NCI-H1930 (cell line): ENCODE measurements around the gene NPEPL1.

Experiments
- DNase-seq, 2 experiments: peaks; one replicate each; lab custom pipeline; 2025; lab: John Stamatoyannopoulos, UW

The NPEPL1 gene

DNA sequence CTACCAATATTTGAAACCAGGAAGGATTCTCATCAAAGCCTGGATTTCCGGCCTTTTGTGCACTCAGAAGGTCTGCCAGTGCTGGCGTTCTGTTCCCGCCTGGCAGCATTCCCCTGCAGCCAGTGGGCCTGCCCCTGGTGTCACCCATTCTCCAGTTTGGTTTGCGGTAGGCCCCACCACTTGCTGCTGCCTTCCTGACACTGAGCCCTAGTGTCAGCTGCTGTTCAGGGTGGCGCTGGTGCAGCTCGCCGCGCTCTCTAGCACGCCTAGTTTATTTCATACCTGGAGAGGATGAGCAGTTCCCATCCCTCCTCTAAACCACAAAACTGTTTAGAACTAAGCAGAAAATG lies 9.5 kb downstream of the NPEPL1 start:
- no peak for DNase-seq

DNA sequence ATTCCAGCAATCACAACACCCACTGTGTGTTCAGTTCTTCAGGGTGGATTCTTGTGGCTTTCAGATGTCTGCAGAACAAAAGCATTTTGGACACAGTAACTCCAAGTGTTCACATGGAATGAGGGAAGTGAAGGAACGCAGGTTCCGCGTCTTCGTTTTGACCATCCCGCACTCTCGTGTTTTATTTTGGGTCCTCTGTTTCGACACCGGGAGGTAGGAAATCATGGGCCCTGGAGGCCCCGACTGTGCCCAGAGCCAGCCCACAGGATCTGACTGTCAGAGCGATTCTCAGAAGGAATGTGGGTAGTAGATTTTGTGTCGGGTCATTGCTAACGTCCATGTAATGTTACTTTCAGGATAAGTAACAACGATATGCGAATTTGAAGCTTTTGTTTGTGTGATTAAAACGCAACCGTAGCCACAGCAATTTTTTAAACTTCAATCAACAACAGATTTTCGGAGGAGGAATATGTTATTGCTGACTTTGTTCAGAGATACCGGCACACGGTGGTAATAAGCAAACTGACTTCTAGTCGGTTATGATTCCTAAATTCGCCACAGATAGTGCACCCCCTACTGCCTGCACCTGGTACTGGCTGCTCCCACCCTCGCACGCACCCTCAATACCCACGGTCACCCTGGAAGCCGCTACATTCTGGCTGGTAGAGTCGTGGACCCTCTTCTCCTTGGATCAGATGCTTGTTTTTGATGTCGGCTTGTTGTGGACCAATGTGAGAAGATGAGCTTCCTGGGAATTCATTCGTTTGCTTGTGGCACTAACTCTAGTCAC lies 10.5 kb downstream of the NPEPL1 start:
- DNase-seq: no peak

DNA sequence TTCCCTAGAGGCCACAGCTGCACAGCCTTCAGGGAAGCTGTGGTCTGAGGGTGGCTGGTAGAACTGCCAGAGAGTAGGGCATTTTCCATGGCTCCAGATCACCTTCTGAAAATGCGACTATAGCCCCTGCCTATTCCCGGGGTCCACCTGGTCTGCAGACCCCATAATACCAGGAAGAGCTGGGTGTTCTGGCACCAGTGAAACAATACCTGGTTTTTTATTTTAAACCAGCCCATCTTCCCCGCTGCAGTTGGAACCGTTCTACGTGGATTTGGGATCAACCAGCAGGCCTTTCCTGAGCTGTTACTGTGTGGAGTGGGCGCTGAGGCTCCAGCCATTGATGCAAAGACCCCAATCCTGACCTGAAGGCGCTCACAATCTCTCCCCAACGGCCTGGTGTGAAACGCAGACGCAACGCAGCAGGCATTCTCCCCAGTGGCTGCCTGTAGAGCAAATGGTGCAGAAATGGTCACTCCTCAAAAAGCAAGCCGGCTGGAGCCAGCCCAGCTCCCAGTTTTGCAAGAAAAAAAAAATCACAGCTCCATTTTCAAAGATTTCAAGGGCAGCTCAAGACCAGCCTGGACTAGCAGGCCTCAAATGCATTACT lies 11.3 kb downstream of the NPEPL1 start:
- DNase-seq: no peak

- DNase-seq: no peak
Measured at GRCh38 chr20:58705208-58705926, 12.8 kb downstream of the NPEPL1 start.

DNA sequence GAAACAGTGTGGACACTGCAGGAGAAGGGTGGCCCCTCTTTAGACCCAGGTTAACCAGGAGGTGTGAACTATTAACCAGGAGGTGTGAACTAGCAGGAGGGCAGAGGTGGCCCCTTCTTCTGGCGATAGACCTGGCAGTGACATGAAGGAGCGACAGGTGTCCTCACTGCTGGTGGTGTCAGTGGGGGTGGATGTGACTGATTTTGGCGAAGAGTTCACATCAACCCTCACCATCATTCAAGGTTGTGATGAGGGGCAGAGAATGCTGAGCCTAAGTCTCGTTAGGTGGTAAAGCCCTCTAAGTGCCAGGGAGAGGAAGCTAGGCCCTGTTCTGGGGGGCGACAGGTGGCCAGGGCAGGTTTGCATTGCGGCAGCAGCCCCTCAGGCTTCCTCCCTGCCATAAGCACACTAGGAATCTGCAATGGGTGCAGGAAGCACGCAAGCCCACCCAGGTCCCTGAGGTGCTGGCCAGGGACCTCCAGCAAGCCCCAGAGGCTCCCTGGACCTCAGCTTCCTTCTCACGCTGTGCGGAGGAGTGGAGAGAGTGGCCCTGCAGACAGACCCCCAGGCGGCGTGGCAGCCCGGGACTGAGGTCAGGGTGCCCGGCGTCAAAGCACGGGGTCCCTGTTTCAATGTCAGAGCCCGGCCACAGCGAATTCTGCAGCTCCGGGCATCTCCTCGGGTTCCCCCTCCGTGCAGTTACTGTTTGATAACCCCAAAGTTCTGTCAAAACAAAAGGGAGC lies 13.7 kb downstream of the NPEPL1 start:
- DNase-seq: no peak

DNA sequence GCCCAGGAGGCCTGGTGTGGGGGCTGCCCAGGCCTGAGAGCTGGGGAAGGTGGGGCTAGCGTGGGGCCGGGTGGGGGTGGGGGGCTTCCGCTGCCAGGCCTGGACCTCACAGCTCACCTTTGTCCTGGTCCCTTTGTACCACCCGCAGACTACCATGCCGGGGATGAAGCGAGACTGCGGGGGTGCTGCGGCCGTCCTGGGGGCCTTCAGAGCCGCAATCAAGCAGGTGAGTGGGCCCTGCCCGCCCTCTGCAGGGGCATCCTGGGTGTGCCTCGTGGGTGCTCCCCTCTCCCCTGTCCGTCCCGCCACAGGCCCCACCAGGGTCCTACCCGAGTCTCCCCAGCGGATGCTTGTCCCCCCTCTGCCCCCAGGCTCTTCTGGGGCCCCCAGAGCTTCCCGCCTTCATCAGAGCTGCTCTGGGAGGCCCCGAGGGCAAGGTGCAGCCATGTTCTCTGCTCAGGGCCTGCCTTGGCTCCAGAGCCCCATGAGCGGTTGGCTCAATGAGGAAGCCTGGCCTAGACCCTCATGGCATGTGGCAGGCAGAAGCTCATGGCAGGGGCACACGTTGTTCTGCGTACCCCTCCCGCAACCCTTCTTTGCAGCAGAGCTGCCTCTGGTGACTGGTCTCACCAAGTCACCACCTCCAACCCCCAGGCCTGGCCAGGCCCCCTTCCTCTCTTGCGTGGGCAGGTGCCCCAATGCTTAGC lies 14.5 kb downstream of the NPEPL1 start:
- DNase-seq: no peak

GRCh38 chr20:58707770-58708169 lies 15.2 kb downstream of the NPEPL1 start:
- no peak for DNase-seq

DNA sequence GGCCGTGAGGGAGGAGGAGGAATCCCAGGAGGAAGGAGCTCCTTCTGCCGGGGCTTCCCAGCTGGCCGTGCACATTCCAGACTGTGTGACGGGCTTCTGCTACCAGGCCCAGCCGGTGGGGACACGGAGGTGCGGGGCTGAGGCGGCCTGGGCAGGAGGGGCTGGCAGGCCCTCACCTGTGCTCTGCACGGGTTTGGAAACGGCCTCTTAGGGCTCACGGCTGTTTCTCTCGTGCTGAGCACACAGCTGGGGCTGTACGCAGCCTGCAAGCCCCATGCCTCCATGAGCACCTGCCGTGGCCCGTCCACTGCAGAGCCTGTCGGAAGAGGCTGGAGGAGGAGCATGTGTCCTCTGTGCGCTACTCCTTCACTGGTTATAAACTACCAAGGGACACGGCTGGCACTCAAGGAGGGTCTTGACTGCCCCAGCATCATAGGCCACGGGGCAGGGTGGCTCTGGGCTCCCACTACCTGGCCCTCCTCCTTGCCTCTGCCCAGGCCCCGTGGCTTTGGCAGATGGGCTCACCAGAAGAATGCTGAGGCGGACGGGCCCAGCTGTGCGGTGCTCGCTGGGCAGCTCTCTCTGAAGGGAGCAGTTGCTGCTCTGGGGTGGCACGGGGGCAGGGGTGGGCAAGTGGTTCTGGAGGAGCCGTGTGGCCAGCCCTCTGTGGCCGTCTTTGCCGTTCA lies 15.8 kb downstream of the NPEPL1 start:
- no peak for DNase-seq

DNA sequence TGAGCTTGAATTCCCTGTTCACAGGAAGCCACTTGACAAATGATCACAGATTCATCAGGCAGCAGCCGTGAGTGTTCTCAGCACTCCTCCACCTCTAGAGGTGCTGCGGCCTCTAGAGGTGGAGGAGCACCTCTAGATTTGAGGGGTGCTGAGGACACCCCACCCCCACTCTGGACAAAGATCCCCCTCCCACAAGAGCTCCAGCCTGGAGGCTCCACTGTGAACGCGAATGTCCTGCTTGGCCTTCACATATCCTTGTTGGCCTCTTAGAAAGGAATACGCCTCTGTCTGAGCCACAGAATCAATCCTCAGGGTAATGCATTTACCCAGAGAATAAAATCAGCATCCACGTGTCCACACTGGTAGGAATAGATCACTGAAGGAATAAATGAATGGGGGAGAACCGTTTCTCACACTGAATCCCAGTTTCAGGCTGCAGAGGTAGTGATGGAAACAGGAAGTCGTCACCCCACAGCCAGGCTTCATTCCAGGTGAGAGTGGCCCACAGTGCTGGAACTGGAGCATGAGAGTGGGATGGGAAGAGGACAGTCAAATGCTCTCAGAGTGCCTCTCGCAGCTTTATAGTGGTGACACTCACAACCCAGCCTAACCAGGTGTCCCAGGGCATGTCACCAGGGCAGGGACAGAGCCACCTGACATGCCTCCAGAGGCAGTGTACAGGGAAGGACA lies 16.6 kb downstream of the NPEPL1 start:
- no peak for DNase-seq

GRCh38 chr20:58709703-58710039 lies 17.1 kb downstream of the NPEPL1 start:
- no peak for DNase-seq

DNA sequence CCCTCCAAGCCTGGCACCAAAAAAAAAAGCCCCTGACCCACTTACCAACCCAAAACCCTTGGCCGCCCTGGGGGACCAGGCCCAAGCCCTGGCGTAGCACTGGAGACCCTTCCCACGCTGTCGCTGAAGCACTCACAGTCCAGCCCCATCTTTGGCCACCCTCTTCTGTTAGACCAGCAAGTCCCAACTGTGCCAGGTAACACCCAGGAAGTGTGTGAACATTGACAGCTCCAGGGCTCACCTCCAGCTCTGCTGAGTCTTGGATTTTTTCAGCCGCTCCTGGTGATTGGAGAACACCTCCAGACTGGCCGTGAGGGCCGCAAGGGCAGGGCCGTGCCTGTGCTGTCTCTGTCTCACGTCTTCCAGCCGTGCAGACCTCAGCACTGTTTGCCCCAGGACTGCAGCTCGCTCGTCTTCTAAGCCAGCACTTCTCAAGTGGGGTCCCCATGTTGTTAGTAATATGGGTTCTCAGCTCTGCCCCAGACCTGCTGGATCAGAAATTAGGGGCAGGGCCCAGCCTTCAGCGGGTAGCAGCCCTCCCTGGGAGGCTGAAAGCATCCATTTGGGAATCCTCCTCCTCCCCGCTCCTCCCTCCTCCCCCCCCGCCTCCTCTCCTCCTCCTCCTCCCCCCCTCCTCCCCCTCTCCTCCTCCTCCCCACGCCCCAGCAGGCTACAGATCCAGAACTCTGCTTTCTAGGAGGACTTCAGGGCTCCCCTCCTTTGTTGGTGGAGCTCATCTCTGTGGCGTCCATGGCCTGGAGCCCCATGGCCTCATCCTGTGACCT lies 18.1 kb downstream of the NPEPL1 start:
- no peak for DNase-seq

GRCh38 chr20:58711266-58712051 lies 18.9 kb downstream of the NPEPL1 start:
- no peak for DNase-seq

- no peak for DNase-seq
Measured at GRCh38 chr20:58712151-58712791, 19.7 kb downstream of the NPEPL1 start.

DNA sequence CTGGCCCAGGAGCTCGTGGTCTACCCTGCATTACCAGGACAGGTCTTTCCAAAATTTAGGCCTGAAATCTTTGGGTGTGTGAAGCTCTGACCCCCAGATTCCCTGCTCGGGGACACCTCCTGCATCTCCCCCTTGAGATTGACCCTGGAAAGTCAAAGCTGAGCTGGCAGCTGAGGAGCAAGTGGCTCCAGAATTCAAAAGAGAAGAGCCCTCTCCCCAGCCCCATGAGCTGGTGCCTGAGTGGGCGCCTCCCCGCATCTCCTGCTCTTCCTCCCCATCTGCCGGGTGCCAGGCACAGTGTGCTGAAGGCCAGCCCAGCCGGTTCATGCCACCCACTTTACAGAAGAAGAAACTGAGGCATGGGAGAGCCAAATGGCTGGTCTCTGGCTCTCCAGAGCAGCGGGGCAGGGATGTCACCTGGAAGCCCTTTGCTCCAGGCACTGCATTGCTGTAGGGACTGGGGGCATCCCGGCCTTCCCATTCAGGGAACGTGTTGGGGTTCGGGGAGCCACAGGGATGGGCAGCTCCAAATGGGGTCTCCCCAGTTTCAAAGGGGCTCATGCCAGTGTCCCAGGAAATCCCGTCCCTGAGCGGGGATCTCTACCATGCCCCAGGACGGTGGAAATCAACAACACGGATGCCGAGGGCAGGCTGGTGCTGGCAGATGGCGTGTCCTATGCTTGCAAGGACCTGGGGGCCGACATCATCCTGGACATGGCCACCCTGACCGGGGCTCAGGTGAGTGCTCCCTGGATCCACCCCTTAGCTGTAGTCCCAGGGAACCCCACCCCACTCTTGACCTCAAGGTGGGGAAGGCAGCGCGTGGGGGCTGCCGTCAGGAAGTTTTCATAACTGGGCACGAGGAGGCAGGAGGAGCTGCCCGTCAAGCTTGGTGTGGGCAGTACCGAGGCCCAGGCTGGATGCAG lies 20.5 kb downstream of the NPEPL1 start:
- DNase-seq: no peak

DNA sequence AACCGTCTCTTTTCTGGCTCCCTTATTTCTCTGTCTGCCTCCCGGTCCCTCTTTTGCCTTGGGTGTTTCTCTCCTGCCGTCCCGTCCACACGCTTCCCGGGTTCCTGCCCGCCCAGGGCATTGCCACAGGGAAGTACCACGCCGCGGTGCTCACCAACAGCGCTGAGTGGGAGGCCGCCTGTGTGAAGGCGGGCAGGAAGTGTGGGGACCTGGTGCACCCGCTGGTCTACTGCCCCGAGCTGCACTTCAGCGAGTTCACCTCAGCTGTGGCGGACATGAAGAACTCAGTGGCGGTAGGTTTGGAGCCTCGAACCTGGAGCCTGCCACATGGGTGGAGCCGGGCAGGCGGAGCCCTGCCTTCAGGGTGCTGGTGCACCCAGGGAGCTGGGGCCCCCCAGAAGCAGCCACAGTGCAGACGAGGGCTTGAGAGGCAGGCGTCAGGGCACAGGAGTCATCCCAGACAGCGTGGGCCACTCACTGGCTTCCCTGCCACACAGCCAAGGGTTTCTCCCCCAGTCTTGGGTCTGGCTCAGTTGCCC lies 21.3 kb downstream of the NPEPL1 start:
- no peak for DNase-seq

DNA sequence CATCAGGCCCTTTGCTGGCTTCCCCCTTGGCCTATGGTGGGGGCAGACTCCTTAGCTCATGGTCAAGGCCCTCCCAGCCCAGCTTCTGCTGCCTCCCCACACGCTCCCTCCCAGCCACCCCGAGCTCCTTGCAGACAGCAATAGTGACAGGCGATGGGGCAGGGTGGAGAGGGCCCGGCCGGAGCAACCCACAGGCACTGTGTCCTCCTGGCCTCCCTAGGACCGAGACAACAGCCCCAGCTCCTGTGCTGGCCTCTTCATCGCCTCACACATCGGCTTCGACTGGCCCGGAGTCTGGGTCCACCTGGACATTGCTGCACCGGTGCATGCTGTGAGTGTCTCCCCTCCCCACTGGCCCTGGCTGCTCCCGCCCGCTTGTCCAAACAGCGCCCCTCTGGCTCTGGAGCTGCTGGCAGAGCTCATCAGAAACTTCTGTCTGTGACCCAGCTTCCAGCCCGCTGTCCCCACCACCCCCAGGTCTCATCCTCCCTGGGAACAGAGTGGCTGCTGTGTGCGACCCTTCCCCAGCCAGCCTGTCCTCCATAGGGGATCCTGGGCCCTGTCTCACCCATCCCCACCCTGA lies 21.8 kb downstream of the NPEPL1 start:
- DNase-seq: no peak

DNA sequence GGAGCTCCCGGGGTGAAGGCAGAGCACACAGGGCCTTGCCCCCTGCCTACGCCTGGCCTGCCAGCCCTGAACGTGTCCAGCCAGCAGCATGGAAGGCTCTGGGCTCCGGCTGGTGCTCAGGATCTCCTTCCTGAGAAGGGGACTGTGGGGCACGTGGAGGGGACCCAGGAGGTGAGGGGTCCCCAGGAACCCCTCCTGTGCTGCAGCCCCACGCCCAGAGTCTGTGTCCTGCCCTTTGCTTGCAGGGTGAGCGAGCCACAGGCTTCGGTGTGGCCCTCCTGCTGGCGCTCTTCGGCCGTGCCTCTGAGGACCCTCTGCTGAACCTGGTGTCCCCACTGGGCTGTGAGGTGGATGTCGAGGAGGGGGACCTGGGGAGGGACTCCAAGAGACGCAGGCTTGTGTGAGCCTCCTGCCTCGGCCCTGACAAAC lies 22.3 kb downstream of the NPEPL1 start:
- no peak for DNase-seq
